Lower leg skin (tissue), 3 donors: ENCODE results near the gene CEP295NL.

ENCODE experiments used
- CTCF ChIP-seq, 3 donors: fragments of 450-650 bp; IDR thresholded peaks; one replicate each; pipeline ENCODE4 v1.5.1; 2016; ENCODE audit warnings: antibody characterized with exemption in 3 of 3, mild to moderate bottlenecking in 3 of 3, moderate library complexity in 2 of 3
- POLR2A ChIP-seq, 2 donors: fragments of 450-650 bp; IDR thresholded peaks; one replicate each; pipeline ENCODE4 v1.6.1; 2016 to 2017; ENCODE audit warnings: antibody characterized with exemption in 2 of 2, mild to moderate bottlenecking in 1 of 2, moderate library complexity in 1 of 2

GRCh38 chr17:78872486-78872885 lies 30.5 kb downstream of the CEP295NL start:
- no peak for TF ChIP-seq CTCF (IDR thresholded peaks at IDR 0.05)
- no peak for TF ChIP-seq POLR2A (IDR thresholded peaks at IDR 0.05)
